ENCODE measurements around the gene ENO1.
A peak's percentile ranks its signal among the peaks of the same experiment; 100 is the strongest.
"Not testable (repeated sequence)": the region's sequence is repeated elsewhere in the genome, so short reads cannot be mapped to it uniquely, and the experiment has no call there.

Gene ENO1

DNA sequence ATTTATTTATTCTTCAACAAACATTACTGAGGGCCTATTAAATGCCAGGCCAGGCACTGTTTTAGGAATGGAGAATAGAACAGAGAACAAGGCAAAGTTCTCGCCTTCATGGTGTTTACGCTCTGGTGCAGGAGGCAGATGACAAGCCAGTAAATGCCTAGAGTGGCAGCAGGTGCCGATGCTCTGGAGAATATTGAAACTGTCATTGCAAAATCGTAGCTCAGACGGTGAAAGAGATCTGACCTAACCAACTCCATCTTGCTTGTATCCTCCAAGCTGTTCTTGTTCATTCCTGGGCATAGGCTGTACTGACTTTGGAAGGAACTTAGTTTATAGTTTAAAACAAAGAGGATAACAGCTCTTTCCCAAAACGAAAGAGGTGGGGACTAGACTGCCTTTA is 13.5 kb upstream of the ENO1 start:
- DNase-seq = no peak

DNA sequence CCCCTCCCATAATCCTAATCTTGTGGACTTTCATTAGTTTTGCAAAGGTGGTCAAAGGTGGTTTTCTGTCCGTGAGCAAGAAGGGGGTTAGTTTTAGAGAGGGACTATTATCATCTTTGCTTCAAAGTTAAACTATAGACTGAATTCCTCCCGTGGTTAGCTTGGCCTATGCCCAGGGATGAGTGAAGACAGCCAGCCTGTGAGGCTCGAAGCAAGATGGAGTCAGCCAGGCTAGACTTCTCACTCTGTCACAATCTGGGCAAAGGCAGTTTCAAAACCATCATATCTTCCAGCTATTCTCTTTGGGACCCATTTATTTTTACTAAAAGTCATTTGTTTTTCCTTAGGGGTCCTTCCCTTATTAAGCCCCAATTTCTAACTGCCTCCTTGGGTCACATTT is 12.9 kb upstream of the ENO1 start:
- DNase-seq = no peak

DNA sequence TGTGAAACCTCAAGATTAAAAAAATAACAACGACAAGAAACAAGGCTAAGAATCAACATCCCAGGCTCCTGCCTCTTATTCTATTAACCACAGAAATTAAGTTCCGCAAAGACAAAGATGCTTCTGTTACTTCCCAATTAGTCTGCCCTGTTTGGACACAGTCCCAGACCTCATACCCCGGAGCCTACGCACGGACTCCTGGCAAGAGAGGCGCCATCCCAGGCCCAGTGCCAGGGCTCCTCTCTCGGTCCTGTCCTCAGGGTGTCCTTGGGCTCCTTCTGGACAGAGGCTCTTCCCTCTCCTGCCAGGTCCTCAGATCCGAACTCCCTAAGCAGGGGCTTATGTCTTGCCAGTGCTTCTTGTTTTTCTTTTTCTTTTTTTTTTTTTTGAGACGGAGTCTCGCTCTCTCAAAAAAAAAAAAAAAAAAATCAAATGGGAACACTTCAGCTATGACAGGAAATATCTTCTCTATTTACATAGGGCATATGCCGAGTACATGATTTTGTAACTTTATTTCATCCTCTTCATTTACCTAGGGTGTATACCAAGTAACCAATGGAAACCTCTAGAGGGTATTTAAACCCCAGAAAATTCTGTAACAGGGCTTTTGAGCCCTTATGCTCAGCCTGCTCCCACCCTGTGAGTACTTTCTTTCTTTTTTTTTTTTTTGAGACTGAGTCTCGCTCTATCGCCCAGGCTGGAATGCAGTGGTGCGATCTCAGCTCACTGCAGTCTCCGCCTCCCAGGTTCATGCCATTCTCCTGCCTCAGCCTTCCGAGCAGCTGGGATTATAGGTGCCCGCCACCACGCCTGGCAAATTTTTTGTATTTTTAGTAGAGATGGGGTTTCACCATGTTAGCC is 11.7 kb upstream of the ENO1 start:
- DNase-seq = peak; percentile 28

DNA sequence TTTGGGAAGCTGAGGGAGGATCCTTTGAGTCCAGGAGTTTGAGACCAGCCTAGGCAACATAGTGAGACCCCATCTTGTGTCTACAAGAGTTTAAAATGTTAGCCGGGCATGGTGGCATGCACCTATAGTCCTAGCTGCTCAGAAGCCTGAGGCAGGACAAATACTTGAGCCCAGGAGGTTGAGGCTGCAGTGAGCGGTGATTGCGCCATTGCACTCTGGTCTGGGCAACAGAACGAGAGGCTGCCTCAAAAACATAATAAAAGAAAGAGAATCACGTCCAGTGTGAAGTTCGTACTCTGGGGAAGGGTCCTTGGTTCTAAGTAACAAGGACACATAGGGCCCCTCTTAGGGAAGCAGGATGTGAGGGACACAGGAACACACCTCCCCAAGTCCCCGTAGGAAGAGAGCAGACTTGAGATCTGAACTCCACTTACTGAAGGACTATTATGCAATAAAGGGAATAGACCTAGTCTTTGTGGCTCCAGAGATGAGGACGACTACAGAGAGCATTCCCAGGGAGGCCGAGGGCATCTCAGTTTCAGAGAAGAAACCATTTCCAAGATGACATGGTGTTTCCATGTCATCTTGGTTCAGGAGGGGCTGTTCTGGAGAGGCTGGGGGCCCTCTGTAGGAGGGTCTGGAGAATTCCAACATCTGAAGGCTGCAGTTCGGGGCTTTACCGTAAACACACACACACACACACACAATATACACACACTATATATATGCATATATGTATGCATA is 10.8 kb upstream of the ENO1 start:
- peak; percentile 24 for DNase-seq

DNA sequence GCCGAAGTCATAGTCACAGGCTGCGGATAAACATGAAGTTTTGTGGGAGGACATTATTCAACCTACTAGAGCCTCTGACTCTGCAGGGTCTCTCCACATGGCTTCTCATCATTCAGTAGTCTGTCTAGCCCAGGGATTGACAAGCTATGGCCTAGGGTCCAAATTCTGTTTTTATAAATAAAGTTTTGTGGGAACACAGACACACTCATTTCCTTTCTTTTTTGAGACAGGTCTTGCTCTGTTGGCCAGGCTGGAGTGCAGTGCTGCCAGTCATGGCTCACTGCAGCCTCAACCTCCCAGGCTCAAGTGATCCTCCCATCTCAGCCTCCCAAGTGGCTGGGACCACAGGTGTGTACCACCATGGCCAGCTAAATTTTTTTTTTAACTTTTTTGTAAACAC is 8.1 kb upstream of the ENO1 start:
- DNase-seq = no peak

DNA sequence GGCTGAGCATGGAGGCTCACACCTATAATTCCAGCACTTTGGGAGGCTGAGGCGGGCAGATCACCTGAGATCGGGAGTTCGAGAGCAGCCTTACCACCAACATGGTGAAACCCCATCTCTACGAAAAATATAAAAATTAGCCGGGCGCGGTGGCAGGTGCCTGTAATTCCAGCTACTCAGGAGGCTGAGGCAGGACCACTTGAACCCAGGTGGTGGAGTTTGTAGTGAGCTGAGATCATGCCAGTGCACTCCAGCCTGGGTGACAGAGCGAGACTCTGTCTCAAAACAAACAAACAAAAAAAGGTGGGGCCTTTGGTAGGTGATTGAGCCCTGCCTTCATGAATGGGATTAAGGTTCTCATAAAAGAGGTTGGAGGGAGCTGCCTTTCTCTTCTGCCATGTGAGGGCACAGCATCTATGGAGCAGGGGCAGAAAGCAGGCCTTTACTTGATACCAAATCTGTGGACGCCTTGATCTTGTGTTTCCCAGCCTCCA is 7.6 kb upstream of the ENO1 start:
- DNase-seq = not testable (repeated sequence)

DNA sequence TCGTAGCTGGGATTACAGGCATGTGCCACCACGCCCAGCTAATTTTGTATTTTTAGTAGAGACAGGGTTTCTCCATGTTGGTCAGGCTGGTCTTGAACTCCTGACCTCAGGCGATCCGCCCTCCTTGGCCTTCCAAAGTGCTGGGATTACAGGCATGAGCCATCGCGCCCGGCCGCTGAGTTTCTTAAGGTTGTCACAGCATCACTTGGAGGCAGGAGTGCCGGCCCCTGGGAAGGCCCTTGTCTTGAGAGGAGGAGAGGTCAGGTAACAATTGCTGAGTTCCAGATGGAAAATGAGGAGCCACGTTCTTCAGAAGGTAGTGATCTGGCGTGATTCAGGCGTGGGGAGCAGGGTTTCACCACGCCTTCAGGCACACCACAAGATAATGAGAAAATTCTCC is 5.6 kb upstream of the ENO1 start:
- not testable (repeated sequence) for DNase-seq

DNA sequence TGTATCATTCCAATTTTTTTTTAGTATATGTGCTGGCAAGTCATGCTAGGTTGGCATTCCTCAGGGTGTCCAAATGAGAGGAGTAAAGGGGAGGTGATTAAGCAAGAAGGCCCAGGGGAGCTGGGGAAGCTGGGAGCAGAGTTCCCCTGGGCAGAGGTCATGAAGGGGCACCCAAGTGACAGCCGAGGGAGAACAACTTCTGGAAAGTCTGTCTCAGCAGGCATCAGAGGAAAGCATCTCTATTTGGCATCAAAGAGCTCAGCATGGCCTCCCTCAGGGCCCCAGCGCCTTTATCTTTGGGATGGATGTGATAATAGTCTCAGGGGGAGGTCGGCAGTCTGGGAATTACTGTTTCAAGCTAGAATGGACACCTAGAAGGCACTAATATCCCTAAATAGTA is 5.0 kb upstream of the ENO1 start:
- DNase-seq = no peak

DNA sequence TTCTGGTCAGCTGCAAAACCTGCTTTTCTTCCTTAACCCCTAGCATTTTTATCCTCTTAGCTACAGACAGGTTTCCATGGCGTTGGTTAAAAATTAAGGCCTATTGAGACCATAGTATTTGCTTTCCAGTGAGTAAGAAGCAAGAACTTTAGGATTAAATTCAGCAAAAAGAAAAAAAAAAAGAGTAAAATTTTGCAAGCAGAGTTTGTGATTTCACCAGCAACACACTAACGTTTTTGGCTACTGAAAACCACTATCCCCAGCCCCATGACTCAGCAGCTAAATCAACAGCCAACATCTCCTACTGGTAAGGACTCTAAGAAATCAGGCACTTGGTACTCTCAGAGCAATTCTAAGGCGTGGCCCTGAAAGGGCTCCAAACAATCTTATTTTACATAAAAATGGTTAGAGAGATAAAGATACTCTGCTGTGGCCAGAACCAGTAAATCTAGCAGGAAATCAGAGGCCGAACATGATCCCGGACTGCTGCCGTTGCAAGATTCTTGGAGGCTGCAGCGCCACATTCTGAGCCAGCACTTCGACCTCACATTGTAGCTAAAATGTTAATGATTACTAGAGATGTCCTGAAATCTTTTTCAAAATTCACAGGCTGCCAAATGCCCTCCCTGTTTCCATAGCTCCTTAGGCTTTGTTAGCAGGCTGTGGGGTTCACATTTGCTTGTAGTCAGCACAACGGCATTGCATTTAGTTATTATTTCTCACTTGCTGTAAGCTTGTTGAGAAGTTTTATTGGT is 1.6 kb upstream of the ENO1 start:
- DNase-seq = peak; percentile 92

DNA sequence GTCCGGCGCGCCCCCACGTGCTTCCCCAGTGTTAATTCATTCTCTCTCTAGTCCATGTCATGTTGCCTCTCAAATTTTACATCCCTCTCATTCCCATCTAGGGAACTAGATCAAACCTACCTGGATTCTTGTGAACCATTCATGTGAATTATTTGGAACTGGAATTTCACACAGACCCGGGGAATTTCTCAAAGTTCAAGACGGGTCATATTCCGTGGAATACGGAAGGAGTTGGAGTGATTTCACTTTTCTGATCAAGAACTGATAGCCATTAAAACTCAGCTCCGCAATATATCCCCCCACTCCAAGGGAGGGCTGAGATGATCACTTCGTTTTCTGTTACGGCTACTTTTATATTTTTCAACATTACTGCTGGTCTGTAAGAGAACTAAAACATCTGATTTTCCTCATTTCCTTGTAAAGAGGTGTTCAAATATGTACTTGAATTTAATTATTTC is 1.0 kb upstream of the ENO1 start:
- DNase-seq = no peak

DNA sequence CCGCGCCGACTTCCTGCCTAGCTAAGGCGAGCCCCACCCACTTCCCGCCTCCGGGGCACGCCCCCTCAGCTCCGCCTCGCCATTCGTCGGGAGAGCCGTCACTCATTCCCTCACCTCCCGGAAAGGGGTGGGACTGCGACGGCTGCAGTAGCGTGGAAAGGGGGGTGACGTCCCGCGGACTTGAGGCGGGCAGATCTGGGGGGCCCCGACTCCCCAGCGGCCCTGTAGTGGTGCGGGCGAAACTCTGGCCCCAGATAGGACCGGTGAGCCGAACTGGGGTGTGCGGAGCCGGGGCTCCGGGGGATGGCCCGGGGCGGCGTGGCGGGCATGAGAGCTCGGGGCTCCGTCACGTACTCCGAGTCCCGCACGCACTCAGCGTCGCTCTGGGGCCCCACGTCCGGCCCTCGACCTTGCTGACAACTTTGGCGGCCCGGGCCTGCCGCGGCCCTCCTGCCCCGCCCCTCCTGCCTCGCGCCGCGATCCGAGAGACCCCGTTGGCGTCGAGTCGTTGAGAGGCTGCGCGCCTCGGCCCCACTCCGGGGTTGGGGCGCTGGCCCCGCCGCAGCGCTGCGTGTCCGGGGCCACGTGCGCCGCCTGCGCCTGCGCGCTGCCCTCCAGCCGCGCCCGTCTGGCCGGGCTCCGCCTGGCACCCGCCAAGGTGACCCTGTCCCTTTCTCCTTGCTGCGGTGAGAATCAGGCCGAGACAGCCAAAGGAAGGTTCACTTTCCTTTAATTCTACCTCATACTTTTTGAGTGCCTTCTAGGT is 395 bp upstream of the ENO1 start:
- peak; percentile 94 for DNase-seq

DNA sequence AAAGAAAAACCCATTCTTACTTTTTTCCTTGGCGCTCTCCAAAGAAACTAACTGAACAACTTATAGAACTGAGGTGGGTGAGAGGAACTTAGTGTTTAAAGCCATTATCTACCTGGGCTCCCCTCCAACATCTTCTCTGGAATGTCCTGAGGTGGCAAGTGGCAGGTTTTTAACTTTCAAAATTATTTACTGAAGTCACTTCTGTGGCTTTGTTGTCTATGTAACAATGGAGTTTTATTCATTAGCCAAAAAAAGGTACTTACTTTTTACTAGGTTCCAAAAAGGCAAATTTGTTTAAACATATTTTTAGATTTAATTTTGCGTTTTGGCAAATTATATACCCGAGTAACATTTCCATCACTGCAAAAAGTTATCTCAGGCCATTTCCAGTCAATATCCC is 2.4 kb downstream of the ENO1 start:
- no peak for DNase-seq

DNA sequence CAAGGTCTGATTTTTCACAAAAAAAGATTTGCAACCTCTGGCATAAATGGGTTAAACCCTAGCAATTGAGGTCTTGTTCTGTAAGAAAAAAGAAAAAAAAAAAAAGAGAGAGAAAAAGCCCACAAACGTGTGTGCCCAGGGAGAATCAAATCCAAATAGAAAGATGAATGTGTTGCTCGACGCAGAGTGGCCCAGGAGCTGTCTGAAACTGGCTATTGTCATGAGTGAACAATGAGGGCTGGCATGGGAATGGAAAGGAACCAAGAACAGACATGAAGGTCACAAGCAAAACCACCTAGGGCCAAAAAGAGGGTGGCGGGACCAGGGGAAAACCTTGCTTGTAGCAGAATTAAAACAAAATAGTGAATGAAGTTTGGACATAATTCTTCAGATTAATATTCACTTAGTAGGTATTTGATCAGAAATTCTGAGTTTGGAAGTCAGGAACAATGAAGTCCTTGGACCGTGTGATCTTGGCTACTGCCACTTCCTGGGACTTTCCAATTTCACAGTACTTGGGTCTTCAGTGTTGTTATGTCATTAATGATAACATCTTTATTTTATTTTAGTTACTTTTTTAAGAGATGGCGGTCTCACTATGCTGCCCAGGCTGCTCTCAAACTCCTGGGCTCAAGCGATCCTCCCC is 3.1 kb downstream of the ENO1 start:
- no peak for DNase-seq

DNA sequence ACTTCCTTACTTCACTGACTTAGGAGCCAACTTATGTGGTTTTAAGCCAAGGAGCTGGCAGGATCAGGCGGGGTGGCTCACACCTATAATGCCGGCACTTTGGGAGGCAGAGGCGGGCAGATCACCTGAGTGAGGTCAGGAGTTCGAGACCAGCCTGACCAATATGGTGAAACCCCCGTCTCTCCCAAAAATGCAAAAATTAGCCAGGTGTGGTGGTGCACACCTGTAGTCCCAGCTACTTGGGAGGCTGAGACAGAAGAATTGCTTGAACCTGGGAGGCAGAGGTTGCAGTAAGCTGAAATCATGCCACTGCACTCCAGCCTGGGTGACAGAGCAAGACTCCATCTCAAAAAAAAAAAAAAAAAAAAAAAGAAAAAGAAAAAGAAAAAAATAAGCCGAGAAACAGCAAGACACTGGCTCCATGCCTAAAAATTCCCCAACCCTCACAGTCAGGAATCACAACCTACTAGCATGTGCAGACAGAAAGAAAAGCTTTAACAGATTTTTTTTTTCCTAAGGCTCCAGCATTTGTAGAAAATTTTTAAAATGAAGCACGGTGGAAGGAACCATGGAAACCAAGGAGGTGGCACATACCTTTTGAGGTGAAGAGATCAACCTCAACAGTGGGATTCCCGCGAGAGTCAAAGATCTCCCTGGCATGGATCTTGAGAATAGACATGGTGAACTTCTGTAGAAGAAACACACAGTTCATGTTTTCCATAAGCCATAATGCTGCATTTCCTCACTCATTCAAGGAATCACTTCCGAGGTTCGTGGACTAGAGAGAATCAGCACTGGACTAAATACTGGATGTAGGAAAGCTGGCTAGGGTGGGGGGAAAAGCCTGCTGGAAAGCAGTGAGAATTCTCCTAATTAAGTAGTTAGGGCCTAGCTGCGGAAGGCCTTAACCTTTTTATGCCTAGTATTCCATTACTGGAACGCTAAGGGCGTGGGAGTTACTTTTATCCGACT is 4.0 kb downstream of the ENO1 start:
- DNase-seq = no peak

DNA sequence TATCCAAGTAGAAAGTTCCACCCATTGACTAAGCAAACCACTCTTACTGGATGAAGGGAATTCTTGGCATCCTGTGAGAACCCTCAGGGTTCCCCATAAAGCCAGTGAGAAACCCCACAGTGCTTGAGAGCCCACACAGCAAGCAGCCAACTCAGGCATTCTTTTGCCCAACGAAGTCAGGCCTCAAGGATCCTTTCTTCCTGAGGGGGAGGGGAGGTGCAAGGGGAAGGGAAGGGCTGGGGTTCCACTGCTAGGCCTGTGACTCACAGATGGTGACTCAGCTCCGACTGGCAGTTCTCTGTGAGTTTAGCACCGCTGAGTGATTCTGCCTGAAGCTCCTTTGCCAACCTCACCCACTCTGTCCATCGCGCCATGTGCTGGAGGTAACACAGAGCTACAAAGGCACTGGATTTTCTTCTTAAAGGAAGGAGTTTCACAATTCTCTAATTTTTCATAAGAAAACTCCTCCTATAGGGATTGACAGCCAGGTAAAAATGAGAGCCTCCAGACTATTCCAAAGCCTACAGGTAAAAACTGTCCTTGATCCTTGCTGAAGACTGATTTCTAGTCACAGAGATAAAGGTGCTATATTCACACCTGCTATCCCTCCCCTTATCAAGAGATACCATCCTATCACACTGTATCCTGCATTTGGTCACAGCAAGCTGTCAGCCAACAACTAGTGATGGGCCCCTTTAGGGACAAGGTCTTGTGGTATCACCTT is 4.8 kb downstream of the ENO1 start:
- DNase-seq = peak; percentile 91

DNA sequence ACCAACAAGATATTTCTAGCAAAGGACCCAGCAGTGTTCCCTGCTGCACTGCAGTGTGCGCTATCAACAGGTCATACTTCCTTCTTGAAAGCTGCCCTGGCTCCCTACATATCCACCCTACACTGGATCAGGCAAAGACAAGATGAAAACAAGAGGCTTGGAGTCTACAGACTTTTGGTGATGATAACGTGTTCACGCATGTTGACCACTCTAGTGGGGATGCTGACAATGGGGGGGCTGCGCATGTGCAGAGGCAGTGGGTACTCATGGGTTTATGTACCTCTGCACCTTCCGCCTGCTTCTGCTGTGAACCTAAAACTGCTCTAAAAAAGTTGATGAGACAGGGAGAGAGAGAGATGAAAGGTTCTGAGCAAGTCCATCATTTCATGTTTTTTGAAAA is 5.5 kb downstream of the ENO1 start:
- DNase-seq = no peak

DNA sequence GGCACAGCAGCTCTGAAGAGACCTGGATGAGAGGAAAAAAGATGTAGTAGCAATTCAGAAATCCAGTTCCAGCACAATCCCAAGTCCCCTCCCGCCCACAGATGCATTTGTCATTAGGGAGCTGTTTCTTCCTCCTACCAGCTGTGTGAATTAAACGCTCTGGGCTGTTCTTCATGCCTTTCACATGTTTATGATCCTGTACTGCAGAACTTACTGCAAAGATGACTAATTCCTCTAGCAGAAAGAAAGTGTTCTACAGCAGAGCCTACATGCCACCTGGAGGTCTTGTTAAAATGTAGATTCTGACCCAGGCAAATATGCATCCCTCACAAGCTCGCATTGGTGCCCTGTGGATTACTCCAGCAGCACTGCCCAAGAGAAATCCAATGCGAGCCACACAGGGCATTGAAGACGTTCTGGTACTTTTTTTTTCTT is 6.5 kb downstream of the ENO1 start:
- no peak for DNase-seq

DNA sequence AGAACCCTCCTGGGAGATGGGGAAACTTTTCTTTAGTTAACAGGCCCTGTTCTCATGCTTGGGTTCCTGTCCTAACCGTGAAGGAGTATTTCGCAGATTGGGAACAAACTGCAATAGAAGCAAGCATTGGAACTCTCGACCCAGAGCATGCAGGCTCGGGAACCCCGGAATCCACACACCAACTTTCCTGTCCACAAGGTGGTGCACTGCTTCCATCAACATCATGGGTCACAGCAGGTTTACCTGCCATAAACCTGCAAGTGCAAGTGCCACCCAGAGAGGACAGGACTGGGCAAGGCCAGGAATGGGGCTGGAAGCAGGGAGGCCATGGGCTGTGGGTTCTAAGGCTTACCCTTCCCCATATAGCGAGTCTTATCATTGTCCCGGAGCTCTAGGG is 6.9 kb downstream of the ENO1 start:
- no peak for DNase-seq

DNA sequence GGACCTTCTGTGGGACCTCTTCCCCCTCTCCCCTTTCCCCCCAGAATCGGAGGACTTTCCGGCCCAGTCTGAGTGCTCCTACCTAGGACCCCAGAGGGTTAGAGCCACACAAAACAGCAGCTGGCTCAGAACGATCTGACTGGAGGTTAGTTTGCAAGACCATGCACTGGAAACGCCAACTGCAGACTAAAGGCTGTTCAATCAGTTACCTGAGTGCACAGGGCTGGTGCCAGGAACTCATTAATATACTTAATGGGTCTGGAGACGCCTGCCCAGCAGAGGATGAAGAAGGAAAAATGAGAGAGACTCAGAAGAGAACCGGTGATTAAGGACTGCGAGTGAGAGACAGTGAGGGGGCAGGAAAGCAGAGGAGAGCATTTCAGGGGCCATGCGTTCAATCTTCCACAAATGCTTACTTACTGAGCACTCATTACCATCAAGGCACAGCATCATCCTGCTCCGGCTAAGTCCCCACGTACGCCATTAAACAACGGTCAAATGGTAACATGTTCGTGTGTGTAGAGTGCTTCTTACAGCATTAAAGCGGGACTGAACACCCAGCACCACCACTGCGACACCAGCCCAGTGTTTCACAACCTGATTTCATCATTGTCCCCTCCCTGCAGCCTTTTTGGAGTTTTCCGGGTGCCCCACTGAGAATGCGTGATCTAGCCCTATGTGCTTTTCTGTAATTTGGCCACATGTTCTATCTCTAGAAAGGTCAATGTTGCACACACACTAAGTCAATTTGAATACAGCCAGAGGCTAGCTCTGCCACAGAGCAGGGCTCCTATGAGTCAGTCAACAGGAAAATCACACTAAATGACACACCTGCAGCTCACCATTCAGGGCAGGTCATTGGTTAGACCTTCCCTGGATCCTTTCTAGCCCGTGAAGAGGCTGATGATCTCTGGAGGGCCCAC is 7.6 kb downstream of the ENO1 start:
- DNase-seq = peak; percentile 74
